PFSK-1 (cell line): ENCODE results near the gene ANKRD13D.

Experiments
- FOXP2 ChIP-seq: optimal IDR thresholded peaks from 2 replicates; pipeline ENCODE3; 2011; ENCODE audit warnings: borderline replicate concordance, control low read depth, inconsistent platforms; ENCODE audit not compliant: insufficient read depth; ENCODE audit errors: extremely low read length, extremely low read depth
- POLR2AphosphoS5 ChIP-seq: IDR thresholded peaks from 2 replicates; pipeline ENCODE4 v1.6.1; 2012; ENCODE audit warnings: low read depth, mild to moderate bottlenecking, control low read depth, low read length, moderate library complexity
- SIN3A ChIP-seq: IDR thresholded peaks from 2 replicates; pipeline ENCODE4 v1.6.1; 2012; ENCODE audit warnings: mild to moderate bottlenecking, low read length, moderate library complexity, borderline replicate concordance; ENCODE audit not compliant: insufficient read depth
- TAF1 ChIP-seq: IDR thresholded peaks from 2 replicates; pipeline ENCODE4 v1.6.1; 2012; ENCODE audit warnings: low read length, control low read depth, borderline replicate concordance; ENCODE audit not compliant: insufficient read depth
- TF ChIP-seq, protein P1 (sequence below), 2 experiments: IDR thresholded peaks; 2 replicates each; pipeline versions ENCODE4 v1.6.1 to v1.8.0; 2011 to 2012; ENCODE audit warnings: low read depth in 2 of 2, low read length in 2 of 2, control low read depth in 1 of 2, inconsistent platforms in 1 of 2, mild to moderate bottlenecking in 1 of 2, moderate library complexity in 1 of 2; ENCODE audit not compliant: insufficient read depth in 1 of 2

The ANKRD13D gene

DNA sequence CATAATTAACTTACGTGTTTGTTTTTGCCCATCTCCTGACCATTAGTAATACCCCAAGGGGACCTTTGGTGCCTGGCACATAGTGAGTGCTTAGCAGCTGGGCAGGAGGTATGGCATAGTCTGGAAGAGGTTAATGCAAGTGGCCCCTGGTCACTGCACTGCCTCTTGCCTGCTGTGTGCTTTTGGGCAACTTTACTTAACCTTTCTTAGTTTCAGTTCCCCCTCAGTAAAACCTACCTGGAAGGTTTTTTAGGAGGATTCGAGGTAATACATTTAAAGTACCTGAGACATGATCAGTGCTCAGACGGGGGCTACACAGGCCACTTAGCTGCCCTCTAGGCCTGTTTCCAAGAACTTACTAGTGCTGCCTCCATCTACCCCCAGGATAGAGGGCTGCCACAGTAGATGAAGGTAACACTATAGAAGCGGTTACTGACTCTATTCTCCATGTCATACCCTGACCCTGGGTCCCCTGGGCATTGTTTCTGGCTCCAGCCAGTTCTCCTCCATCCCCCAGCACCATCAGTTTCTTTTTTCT lies 60.9 kb downstream of the ANKRD13D start:
- TF ChIP-seq POLR2AphosphoS5: no peak
- TF ChIP-seq SIN3A: no peak
- TF ChIP-seq TAF1: no peak
- TF ChIP-seq, protein P1, sequence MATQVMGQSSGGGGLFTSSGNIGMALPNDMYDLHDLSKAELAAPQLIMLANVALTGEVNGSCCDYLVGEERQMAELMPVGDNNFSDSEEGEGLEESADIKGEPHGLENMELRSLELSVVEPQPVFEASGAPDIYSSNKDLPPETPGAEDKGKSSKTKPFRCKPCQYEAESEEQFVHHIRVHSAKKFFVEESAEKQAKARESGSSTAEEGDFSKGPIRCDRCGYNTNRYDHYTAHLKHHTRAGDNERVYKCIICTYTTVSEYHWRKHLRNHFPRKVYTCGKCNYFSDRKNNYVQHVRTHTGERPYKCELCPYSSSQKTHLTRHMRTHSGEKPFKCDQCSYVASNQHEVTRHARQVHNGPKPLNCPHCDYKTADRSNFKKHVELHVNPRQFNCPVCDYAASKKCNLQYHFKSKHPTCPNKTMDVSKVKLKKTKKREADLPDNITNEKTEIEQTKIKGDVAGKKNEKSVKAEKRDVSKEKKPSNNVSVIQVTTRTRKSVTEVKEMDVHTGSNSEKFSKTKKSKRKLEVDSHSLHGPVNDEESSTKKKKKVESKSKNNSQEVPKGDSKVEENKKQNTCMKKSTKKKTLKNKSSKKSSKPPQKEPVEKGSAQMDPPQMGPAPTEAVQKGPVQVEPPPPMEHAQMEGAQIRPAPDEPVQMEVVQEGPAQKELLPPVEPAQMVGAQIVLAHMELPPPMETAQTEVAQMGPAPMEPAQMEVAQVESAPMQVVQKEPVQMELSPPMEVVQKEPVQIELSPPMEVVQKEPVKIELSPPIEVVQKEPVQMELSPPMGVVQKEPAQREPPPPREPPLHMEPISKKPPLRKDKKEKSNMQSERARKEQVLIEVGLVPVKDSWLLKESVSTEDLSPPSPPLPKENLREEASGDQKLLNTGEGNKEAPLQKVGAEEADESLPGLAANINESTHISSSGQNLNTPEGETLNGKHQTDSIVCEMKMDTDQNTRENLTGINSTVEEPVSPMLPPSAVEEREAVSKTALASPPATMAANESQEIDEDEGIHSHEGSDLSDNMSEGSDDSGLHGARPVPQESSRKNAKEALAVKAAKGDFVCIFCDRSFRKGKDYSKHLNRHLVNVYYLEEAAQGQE (IDR thresholded peaks at IDR 0.05; ENCODE audit: insufficient read depth in 1 of 2, low read depth in 2 of 2, low read length in 2 of 2): no peak
- TF ChIP-seq FOXP2: no peak

GRCh38 chr11:67351275-67352005 lies 62.3 kb downstream of the ANKRD13D start:
- TF ChIP-seq SIN3A (no peak), POLR2AphosphoS5 (no peak), TAF1 (no peak), FOXP2 (no peak)
- TF ChIP-seq, protein P1 (IDR thresholded peaks at IDR 0.05; ENCODE audit: insufficient read depth in 1 of 2, low read depth in 2 of 2, low read length in 2 of 2): no peak
